GM19452 (cell line): ENCODE measurements around the gene TXLNG.
"Not testable (repeated sequence)": the region's sequence is repeated elsewhere in the genome, so short reads cannot be mapped to it uniquely, and the experiment has no call there.

Experiments
- ATAC-seq: cut with Tn5 transposase; IDR thresholded peaks from one replicate; pipeline ENCODE4 v1.9.1; 2021; ENCODE audit not compliant: unreplicated experiment

Gene TXLNG

GRCh38 chrX:16784440-16784839 lies 1.8 kb upstream of the TXLNG start:
- not testable (repeated sequence) for ATAC-seq

- ATAC-seq: no peak
These were observed 773 bp upstream of the TXLNG start for GRCh38 chrX:16785247-16786138.

- no peak for ATAC-seq
These were observed 797 bp downstream of the TXLNG start for GRCh38 chrX:16786791-16787735.

GRCh38 chrX:16788477-16788876 lies 2.2 kb downstream of the TXLNG start:
- ATAC-seq: no peak

GRCh38 chrX:16796298-16796697 lies 10.0 kb downstream of the TXLNG start:
- no peak for ATAC-seq

- ATAC-seq: no peak
These were observed 11.1 kb downstream of the TXLNG start for GRCh38 chrX:16797358-16797757.

- ATAC-seq: no peak
These were observed 11.6 kb downstream of the TXLNG start for GRCh38 chrX:16797841-16798240.

- ATAC-seq: no peak
These were observed 18.7 kb downstream of the TXLNG start for GRCh38 chrX:16804923-16805464.

- ATAC-seq: no peak
These were observed 21.3 kb downstream of the TXLNG start for GRCh38 chrX:16807548-16807947.

- ATAC-seq: no peak
These were observed 21.8 kb downstream of the TXLNG start for GRCh38 chrX:16807976-16808542.

- ATAC-seq: no peak
These were observed 28.3 kb downstream of the TXLNG start for GRCh38 chrX:16814597-16814996.

GRCh38 chrX:16819634-16820033 lies 33.4 kb downstream of the TXLNG start:
- no peak for ATAC-seq

- no peak for ATAC-seq
These were observed 36.5 kb downstream of the TXLNG start for GRCh38 chrX:16822723-16823122.

- ATAC-seq: no peak
These were observed 39.2 kb downstream of the TXLNG start for GRCh38 chrX:16825264-16826035.

GRCh38 chrX:16826207-16826606 lies 39.9 kb downstream of the TXLNG start:
- no peak for ATAC-seq

GRCh38 chrX:16827225-16827624 lies 41.0 kb downstream of the TXLNG start:
- ATAC-seq: no peak

GRCh38 chrX:16828124-16828908 lies 42.0 kb downstream of the TXLNG start:
- no peak for ATAC-seq

GRCh38 chrX:16832301-16832700 lies 46.0 kb downstream of the TXLNG start:
- no peak for ATAC-seq

- no peak for ATAC-seq
These were observed 48.5 kb downstream of the TXLNG start for GRCh38 chrX:16834806-16835205.

GRCh38 chrX:16836371-16836770 lies 50.1 kb downstream of the TXLNG start:
- no peak for ATAC-seq
